ENCODE results near the gene UBA5. TPM values are rescaled to one million over a fixed set of nuclear protein-coding genes. Genes with fewer than 3 reads are reported as not detected.
A peak's percentile ranks its signal among the peaks of the same experiment; 100 is the strongest.
"Not testable (repeated sequence)": the region's sequence is repeated elsewhere in the genome, so short reads cannot be mapped to it uniquely, and the experiment has no call there.

UBA5 gene
- polyA plus RNA-seq (2013): 52.7 TPM

DNA sequence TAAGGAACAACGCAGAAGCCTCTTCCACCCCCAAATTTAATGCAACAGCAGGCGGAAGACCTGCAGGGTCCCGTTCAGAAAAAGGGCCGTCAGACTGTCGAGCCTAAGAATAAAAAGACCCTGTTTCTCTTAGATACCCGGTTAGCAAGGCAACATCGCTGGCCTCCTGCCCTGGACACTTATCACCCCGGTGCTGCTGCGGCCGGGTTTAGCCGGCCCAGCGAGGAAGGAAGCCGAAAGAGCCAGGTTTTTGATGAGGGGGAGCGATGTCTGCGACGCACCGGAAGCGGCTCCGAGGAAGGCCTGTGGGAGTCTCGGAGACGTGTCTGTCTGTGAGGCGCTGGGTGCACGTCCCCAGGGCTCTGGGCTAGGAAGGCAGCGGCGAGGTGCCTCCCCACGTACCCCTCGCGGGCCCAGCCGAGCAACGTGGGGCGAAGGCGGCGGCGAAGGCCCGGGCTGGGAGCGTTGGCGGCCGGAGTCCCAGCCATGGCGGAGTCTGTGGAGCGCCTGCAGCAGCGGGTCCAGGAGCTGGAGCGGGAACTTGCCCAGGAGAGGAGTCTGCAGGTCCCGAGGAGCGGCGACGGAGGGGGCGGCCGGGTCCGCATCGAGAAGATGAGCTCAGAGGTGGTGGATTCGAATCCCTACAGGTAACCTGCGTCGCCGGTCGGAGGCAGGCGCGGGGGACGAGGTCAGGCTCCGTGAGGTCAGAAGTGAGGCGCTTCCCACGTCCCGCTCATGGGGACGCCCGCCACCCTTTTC, at the start of gene UBA5:
TSS of gene UBA5 (plus strand) at position 278 of the 759 bp plus-strand sequence. CDS start at position 487, 209 bp downstream.
- under 1% methylated on average over 60 of the region's 64 CpGs for WGBS (ENCODE audit: insufficient coverage)
- Histone ChIP-seq H3K36me3 (ENCODE audit: control insufficient read depth in 4 of 4, insufficient read depth in 4 of 4, low read length in 3 of 4) (peaks cover 0 to 10% (median 3%) of the 10 kb centered on the region in 4 experiments), H3K27ac (ENCODE audit: insufficient read depth in 1 of 2, low read depth in 1 of 2, low read length in 2 of 2, poor library complexity in 1 of 2, severe bottlenecking in 2 of 2) (peak within 1 kb of the TSS; percentile 81 to 92), H3K27me3 (replicated peaks in 2 of 5; ENCODE audit: control insufficient read depth in 4 of 5, insufficient read depth in 5 of 5, low read length in 4 of 5) (no peaks in the 10 kb centered on the region), H3K4me1 (ENCODE audit: control extremely low read depth in 1 of 4, control insufficient read depth in 4 of 4, insufficient read depth in 4 of 4, low read length in 3 of 4) (peaks cover 3 to 28% (median 16%) of the 10 kb centered on the region in 4 experiments), H3K4me3 (ENCODE audit: control insufficient read depth in 1 of 7, extremely low read depth in 1 of 7, insufficient read depth in 4 of 7, low read depth in 2 of 7, low read length in 6 of 7) (peak within 1 kb of the TSS; percentile 78 to 99 (median 98)), H3K9me3 (ENCODE audit: control extremely low read depth in 1 of 5, control insufficient read depth in 4 of 5, insufficient read depth in 2 of 5, low read depth in 1 of 5, low read length in 4 of 5) (no peaks in the 10 kb centered on the region)
- CTCF ChIA-PET: interaction anchor here (1.2 to 2.1 kb wide), 3 partner anchors 11 to 25 kb away, joined by 3 to 10 read pairs (median 5); no protein-coding TSS in a partner anchor
- peak; percentile 57 to 81 (median 74) for DNase-seq
- POLR2A ChIA-PET: no interaction called here

DNA sequence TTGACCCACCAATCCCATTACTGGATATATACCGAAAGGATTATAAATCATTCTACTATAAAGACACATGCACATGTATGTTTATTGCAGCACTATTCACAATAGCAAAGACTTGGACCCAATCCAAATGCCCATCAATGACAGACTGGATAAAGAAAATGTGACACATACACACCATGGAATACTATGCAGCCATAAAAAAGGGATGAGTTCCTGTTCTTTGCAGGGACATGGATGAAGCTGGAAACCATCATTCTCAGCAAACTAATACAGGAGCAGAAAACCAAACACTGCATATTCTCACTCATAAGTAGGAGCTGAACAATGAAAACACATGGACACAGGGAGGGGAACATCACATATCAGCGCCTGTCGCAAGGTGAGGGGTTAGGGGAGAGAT, 44.8 kb upstream of the UBA5 start:
- H3K27ac ChIP-seq (ENCODE audit: insufficient read depth in 1 of 2, low read depth in 1 of 2, low read length in 2 of 2, poor library complexity in 1 of 2, severe bottlenecking in 2 of 2); CTCF ChIA-PET; POLR2A ChIA-PET; H3K27me3 ChIP-seq (replicated peaks in 2 of 5; ENCODE audit: control insufficient read depth in 4 of 5, insufficient read depth in 5 of 5, low read length in 4 of 5); H3K9me3 ChIP-seq (ENCODE audit: control extremely low read depth in 1 of 5, control insufficient read depth in 4 of 5, insufficient read depth in 2 of 5, low read depth in 1 of 5, low read length in 4 of 5); H3K4me1 ChIP-seq (ENCODE audit: control extremely low read depth in 1 of 4, control insufficient read depth in 4 of 4, insufficient read depth in 4 of 4, low read length in 3 of 4); DNase-seq; H3K4me3 ChIP-seq (ENCODE audit: control insufficient read depth in 1 of 7, extremely low read depth in 1 of 7, insufficient read depth in 4 of 7, low read depth in 2 of 7, low read length in 6 of 7): not testable (repeated sequence)
- WGBS (ENCODE audit: insufficient coverage): 100% methylated on average over 3 of the region's 3 CpGs
- H3K36me3 ChIP-seq (ENCODE audit: control insufficient read depth in 4 of 4, insufficient read depth in 4 of 4, low read length in 3 of 4): peaks cover 3 to 14% (median 10%) of the 10 kb centered on the region in 4 experiments

GRCh38 chr3:132615881-132616280, 44.2 kb upstream of the UBA5 start:
- Histone ChIP-seq H3K4me1 (ENCODE audit: control extremely low read depth in 1 of 4, control insufficient read depth in 4 of 4, insufficient read depth in 4 of 4, low read length in 3 of 4) (no peaks in the 10 kb centered on the region), H3K27me3 (replicated peaks in 2 of 5; ENCODE audit: control insufficient read depth in 4 of 5, insufficient read depth in 5 of 5, low read length in 4 of 5) (no peaks in the 10 kb centered on the region), H3K36me3 (ENCODE audit: control insufficient read depth in 4 of 4, insufficient read depth in 4 of 4, low read length in 3 of 4) (peaks cover 6 to 19% (median 10%) of the 10 kb centered on the region in 4 experiments), H3K4me3 (ENCODE audit: control insufficient read depth in 1 of 7, extremely low read depth in 1 of 7, insufficient read depth in 4 of 7, low read depth in 2 of 7, low read length in 6 of 7) (no peak overlapping the region), H3K9me3 (ENCODE audit: control extremely low read depth in 1 of 5, control insufficient read depth in 4 of 5, insufficient read depth in 2 of 5, low read depth in 1 of 5, low read length in 4 of 5) (peaks cover 0 to 4% (median 0%) of the 10 kb centered on the region in 5 experiments), H3K27ac (ENCODE audit: insufficient read depth in 1 of 2, low read depth in 1 of 2, low read length in 2 of 2, poor library complexity in 1 of 2, severe bottlenecking in 2 of 2) (no peak overlapping the region)
- ChIA-PET POLR2A (no interaction called here), CTCF (interaction anchor here (0.6 kb wide), 1 partner anchor 41 kb away, joined by 3 read pairs; no protein-coding TSS in a partner anchor)
- 80% methylated on average over 2 of the region's 3 CpGs for WGBS (ENCODE audit: insufficient coverage)
- no peak for DNase-seq

GRCh38 chr3:132616780-132617179, 43.3 kb upstream of the UBA5 start:
- Histone ChIP-seq H3K27me3 (replicated peaks in 2 of 5; ENCODE audit: control insufficient read depth in 4 of 5, insufficient read depth in 5 of 5, low read length in 4 of 5) (no peaks in the 10 kb centered on the region), H3K4me1 (ENCODE audit: control extremely low read depth in 1 of 4, control insufficient read depth in 4 of 4, insufficient read depth in 4 of 4, low read length in 3 of 4) (peaks cover 0 to 4% (median 2%) of the 10 kb centered on the region in 4 experiments), H3K4me3 (ENCODE audit: control insufficient read depth in 1 of 7, extremely low read depth in 1 of 7, insufficient read depth in 4 of 7, low read depth in 2 of 7, low read length in 6 of 7) (no peak overlapping the region), H3K27ac (ENCODE audit: insufficient read depth in 1 of 2, low read depth in 1 of 2, low read length in 2 of 2, poor library complexity in 1 of 2, severe bottlenecking in 2 of 2) (no peak overlapping the region), H3K9me3 (ENCODE audit: control extremely low read depth in 1 of 5, control insufficient read depth in 4 of 5, insufficient read depth in 2 of 5, low read depth in 1 of 5, low read length in 4 of 5) (peaks cover 0 to 6% (median 0%) of the 10 kb centered on the region in 5 experiments), H3K36me3 (ENCODE audit: control insufficient read depth in 4 of 4, insufficient read depth in 4 of 4, low read length in 3 of 4) (peaks cover 6 to 21% (median 11%) of the 10 kb centered on the region in 4 experiments)
- ChIA-PET POLR2A (no interaction called here), CTCF (interaction anchor here (0.6 kb wide), 1 partner anchor 81 kb away, joined by 3 read pairs; no protein-coding TSS in a partner anchor)
- no peak for DNase-seq
- WGBS (ENCODE audit: insufficient coverage): 100% methylated on average over 1 of the region's 1 CpG

GRCh38 chr3:132622148-132622547, 38.0 kb upstream of the UBA5 start:
- peaks cover 4 to 32% (median 16%) of the 10 kb centered on the region in 4 experiments for H3K36me3 ChIP-seq (ENCODE audit: control insufficient read depth in 4 of 4, insufficient read depth in 4 of 4, low read length in 3 of 4)
- peak in 2 of 3 donors; percentile 4 to 23 for DNase-seq
- H3K4me1 ChIP-seq (ENCODE audit: control extremely low read depth in 1 of 4, control insufficient read depth in 4 of 4, insufficient read depth in 4 of 4, low read length in 3 of 4): peaks cover 8 to 19% (median 9%) of the 10 kb centered on the region in 4 experiments
- H3K4me3 ChIP-seq (ENCODE audit: control insufficient read depth in 1 of 7, extremely low read depth in 1 of 7, insufficient read depth in 4 of 7, low read depth in 2 of 7, low read length in 6 of 7): peak overlapping the region in 2 of 7 experiments; percentile 12 to 19
- peaks cover 0 to 6% (median 0%) of the 10 kb centered on the region in 5 experiments for H3K9me3 ChIP-seq (ENCODE audit: control extremely low read depth in 1 of 5, control insufficient read depth in 4 of 5, insufficient read depth in 2 of 5, low read depth in 1 of 5, low read length in 4 of 5)
- no peaks in the 10 kb centered on the region for H3K27me3 ChIP-seq (replicated peaks in 2 of 5; ENCODE audit: control insufficient read depth in 4 of 5, insufficient read depth in 5 of 5, low read length in 4 of 5)
- H3K27ac ChIP-seq (ENCODE audit: insufficient read depth in 1 of 2, low read depth in 1 of 2, low read length in 2 of 2, poor library complexity in 1 of 2, severe bottlenecking in 2 of 2): no peak overlapping the region
- WGBS (ENCODE audit: insufficient coverage): no CpG with 5 or more reads among the region's 1 CpG
- POLR2A ChIA-PET: no interaction called here
- CTCF ChIA-PET: no interaction called here

GRCh38 chr3:132622761-132623160, 37.4 kb upstream of the UBA5 start:
- ChIA-PET CTCF (interaction anchor here (1.3 kb wide), 1 partner anchor 18 kb away, joined by 4 read pairs; no protein-coding TSS in a partner anchor), POLR2A (no interaction called here)
- DNase-seq: peak in 2 of 3 donors; percentile 31 to 54
- Histone ChIP-seq H3K36me3 (ENCODE audit: control insufficient read depth in 4 of 4, insufficient read depth in 4 of 4, low read length in 3 of 4) (peaks cover 2 to 33% (median 19%) of the 10 kb centered on the region in 4 experiments), H3K4me1 (ENCODE audit: control extremely low read depth in 1 of 4, control insufficient read depth in 4 of 4, insufficient read depth in 4 of 4, low read length in 3 of 4) (peaks cover 8 to 19% (median 9%) of the 10 kb centered on the region in 4 experiments), H3K27me3 (replicated peaks in 2 of 5; ENCODE audit: control insufficient read depth in 4 of 5, insufficient read depth in 5 of 5, low read length in 4 of 5) (no peaks in the 10 kb centered on the region), H3K9me3 (ENCODE audit: control extremely low read depth in 1 of 5, control insufficient read depth in 4 of 5, insufficient read depth in 2 of 5, low read depth in 1 of 5, low read length in 4 of 5) (peaks cover 0 to 6% (median 0%) of the 10 kb centered on the region in 5 experiments), H3K4me3 (ENCODE audit: control insufficient read depth in 1 of 7, extremely low read depth in 1 of 7, insufficient read depth in 4 of 7, low read depth in 2 of 7, low read length in 6 of 7) (no peak overlapping the region), H3K27ac (ENCODE audit: insufficient read depth in 1 of 2, low read depth in 1 of 2, low read length in 2 of 2, poor library complexity in 1 of 2, severe bottlenecking in 2 of 2) (no peak overlapping the region)
- WGBS (ENCODE audit: insufficient coverage): no CpG with 5 or more reads among the region's 1 CpG

- no peak for DNase-seq
- no peaks in the 10 kb centered on the region for H3K27me3 ChIP-seq (replicated peaks in 2 of 5; ENCODE audit: control insufficient read depth in 4 of 5, insufficient read depth in 5 of 5, low read length in 4 of 5)
- peaks cover 0 to 6% (median 0%) of the 10 kb centered on the region in 5 experiments for H3K9me3 ChIP-seq (ENCODE audit: control extremely low read depth in 1 of 5, control insufficient read depth in 4 of 5, insufficient read depth in 2 of 5, low read depth in 1 of 5, low read length in 4 of 5)
- CTCF ChIA-PET: interaction anchor here (0.7 to 1.3 kb wide), 2 partner anchors 18 to 1119 kb away, joined by 3 to 4 read pairs; no protein-coding TSS in a partner anchor
- H3K27ac ChIP-seq (ENCODE audit: insufficient read depth in 1 of 2, low read depth in 1 of 2, low read length in 2 of 2, poor library complexity in 1 of 2, severe bottlenecking in 2 of 2): no peak overlapping the region
- no peak overlapping the region for H3K4me3 ChIP-seq (ENCODE audit: control insufficient read depth in 1 of 7, extremely low read depth in 1 of 7, insufficient read depth in 4 of 7, low read depth in 2 of 7, low read length in 6 of 7)
- POLR2A ChIA-PET: no interaction called here
- WGBS (ENCODE audit: insufficient coverage): no CpG with 5 or more reads among the region's 1 CpG
- H3K36me3 ChIP-seq (ENCODE audit: control insufficient read depth in 4 of 4, insufficient read depth in 4 of 4, low read length in 3 of 4): peaks cover 2 to 35% (median 19%) of the 10 kb centered on the region in 4 experiments
- H3K4me1 ChIP-seq (ENCODE audit: control extremely low read depth in 1 of 4, control insufficient read depth in 4 of 4, insufficient read depth in 4 of 4, low read length in 3 of 4): peaks cover 8 to 19% (median 9%) of the 10 kb centered on the region in 4 experiments
Observed at GRCh38 chr3:132623646-132624045, 36.5 kb upstream of the UBA5 start.
